GM12874 (cell line): Measurements from ENCODE around the gene P4HTM.
A peak's percentile ranks its signal among the peaks of the same experiment; 100 is the strongest.

Experiments used
- CTCF ChIP-seq: IDR thresholded peaks from 2 replicates; pipeline ENCODE4 v1.5.1; 2011; ENCODE audit warnings: low read depth, mild to moderate bottlenecking, control low read depth, low read length, moderate library complexity; ENCODE audit not compliant: insufficient read depth

The P4HTM gene

GRCh38 chr3:48952510-48953118, 37.4 kb upstream of the P4HTM start:
- peak; percentile 61 for TF ChIP-seq CTCF

- no peak for TF ChIP-seq CTCF
These were observed 32.9 kb upstream of the P4HTM start for GRCh38 chr3:48957006-48957705.

- no peak for TF ChIP-seq CTCF
These were observed 29.1 kb upstream of the P4HTM start for GRCh38 chr3:48960841-48961413.

DNA sequence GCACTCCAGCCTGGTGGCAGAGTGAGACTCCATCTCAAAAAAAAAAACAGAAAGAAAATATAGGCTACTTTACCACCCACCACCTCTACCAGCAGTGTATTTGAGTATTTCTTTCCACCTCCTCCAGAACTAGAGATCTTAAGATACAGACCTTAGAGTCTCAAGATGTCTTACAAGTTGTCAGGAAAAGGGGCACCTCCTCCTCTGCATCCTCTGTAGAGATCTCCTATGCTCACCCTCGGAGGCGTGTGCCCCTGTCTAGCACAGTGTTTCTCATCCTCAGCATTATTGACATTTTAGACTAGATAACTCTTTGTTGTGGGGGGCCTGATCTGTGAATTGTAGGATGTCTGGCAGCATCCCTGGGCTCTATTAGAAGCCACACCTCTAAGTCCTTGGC, 27.7 kb upstream of the P4HTM start:
- TF ChIP-seq CTCF = no peak

DNA sequence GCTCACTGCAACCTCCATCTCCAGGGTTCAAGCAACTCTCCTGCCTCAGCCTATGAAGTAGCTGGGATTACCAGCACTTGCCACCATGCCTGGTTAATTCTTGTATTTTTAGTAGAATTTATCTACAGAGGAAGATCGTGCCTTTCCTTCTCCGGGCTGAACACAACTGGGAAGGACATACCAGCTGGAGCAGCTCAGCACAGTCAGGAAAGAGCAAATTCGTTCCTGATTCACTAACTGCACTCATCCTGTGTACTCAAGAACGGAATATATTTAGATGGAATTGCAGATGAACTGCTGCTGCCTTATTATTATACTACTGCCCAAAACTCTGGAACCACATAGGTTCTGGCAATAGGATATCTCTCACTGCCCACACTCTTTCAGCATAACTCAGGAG, 27.1 kb upstream of the P4HTM start:
- TF ChIP-seq CTCF = no peak

DNA sequence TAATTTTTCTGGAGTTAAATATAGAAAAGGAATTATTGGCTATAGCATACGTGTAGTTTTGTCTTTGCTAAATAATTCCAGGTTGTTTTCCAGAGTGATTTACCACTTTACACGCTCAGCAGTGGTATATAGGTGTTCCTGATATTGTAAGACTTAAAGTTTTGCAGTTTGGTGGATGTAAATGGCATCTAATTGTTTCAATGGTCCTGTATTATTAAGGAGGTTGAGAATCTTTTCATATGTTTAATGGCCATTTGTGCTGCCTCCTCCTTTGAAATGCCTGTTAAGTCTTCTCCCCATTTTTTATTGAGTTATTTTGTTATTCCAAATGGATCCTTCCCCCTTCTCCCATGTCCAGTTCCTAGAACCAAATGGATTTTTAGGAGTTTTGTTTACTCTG, 26.4 kb upstream of the P4HTM start:
- no peak for TF ChIP-seq CTCF

DNA sequence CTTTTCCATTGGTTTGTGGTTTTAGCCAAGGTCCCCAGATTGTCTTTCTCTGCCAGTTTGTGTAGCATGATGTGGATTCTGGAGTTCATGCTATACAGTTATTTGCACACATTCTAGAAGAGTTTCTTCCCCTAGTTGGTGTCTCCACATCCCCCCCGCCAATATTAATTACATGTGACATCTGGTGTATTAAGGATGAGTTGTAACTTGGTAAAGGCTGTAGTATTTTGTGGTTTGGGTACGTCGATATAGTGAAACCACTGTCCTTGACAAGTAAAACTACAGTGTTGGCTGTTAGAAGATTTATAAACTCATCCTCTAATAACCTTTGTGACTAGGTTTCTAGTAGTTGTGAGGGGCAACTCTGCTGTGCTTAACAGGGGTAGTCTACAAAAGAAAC, 23.7 kb upstream of the P4HTM start:
- TF ChIP-seq CTCF = no peak
